ENCODE measurements around the gene STON2. TPM values are rescaled to one million over a fixed set of nuclear protein-coding genes. Genes with fewer than 3 reads are reported as not detected.

Gene STON2
- polyA plus RNA-seq, 2 of the 4 experiments (the other 2 are of a cell fraction), result 0.53 to 1.3 TPM

DNA sequence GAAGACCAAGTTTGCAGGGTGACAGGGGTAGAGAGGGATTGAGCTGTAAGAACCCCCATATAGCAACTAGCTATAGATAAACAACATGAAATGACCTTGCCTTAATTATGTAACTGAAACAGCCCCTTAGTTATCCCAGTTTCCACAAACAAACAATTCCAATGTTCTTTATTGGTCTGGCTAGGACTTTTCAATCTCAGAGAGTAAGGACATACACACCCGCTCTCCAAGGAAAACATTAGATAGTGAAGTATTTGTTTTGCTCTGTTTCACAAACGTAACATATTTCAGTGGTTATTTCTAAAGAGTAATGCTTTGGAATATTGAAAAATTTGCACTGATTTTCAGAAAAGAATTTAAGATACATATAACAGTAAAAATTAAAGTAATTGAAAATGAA lies 127.8 kb downstream of the STON2 start:
- TF ChIP-seq RAD21 (conservative IDR thresholded peaks at IDR 0.05 in 1 of 2, IDR thresholded peaks at IDR 0.05 in 1 of 2) (no peak), KDM1A (IDR thresholded peaks at IDR 0.05; ENCODE audit: low read depth) (no peak), FOSL2 (IDR thresholded peaks at IDR 0.05) (no peak), FOSL2 (CRISPR knock-in tag; IDR thresholded peaks at IDR 0.05) (no peak)

DNA sequence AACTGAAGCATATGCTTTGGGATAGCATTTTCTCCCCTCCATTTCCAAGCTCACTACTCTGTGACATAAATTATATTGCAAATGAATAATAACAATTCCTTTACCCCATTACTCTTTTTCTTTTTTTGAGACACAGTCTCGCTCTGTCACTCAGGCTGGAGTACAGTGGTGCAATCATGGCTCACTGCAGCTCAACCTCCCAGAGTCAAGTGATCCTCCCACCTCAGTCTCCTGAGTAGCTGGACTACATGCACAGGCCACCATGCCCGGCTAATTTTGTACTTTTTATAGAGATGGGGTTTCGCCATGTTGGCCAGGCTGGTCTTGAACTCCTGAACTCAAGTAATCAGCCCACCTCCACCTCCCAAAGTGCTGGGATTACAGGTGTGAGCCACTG lies 130.1 kb downstream of the STON2 start:
- Histone ChIP-seq H3K9me3 (no peaks in the 10 kb centered on the region), H3K4me1 (no peaks in the 10 kb centered on the region), H3K4me3 (no peak overlapping the region), H3K4me2 (no peak overlapping the region), H3K27ac (no peak overlapping the region)
- ATAC-seq (no peak), DNase-seq (ENCODE audit: low read depth in 1 of 2, low spot score in 1 of 2) (no peak), FAIRE-seq (no peak)
- CTCF ChIA-PET, result interaction anchor here (0.6 to 10.4 kb wide), 23 partner anchors 9 to 284 kb away, joined by 3 to 180 read pairs (median 6); no protein-coding TSS in a partner anchor
- TF ChIP-seq GATA3 (IDR thresholded peaks at IDR 0.05; ENCODE audit: borderline replicate concordance), result no peak
- TF ChIP-seq, protein P1, sequence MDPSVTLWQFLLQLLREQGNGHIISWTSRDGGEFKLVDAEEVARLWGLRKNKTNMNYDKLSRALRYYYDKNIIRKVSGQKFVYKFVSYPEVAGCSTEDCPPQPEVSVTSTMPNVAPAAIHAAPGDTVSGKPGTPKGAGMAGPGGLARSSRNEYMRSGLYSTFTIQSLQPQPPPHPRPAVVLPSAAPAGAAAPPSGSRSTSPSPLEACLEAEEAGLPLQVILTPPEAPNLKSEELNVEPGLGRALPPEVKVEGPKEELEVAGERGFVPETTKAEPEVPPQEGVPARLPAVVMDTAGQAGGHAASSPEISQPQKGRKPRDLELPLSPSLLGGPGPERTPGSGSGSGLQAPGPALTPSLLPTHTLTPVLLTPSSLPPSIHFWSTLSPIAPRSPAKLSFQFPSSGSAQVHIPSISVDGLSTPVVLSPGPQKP (IDR thresholded peaks at IDR 0.05; ENCODE audit: low read depth, low read length), result no peak
- TF ChIP-seq ZNF302 (CRISPR knock-in tag; IDR thresholded peaks at IDR 0.05), result no peak
- POLR2A ChIA-PET, result interaction anchor here (1.9 kb wide), 1 partner anchor 195 kb away, joined by 7 read pairs; no protein-coding TSS in a partner anchor
- WGBS (ENCODE audit: missing lambda C conversion rate), result 13% methylated on average over 3 of the region's 3 CpGs

More for the DNA sequence above, 127.8 kb downstream of the STON2 start:
- ChIA-PET CTCF (interaction anchor here (1.6 to 10.4 kb wide), 3 partner anchors 168 to 193 kb away, joined by 4 to 180 read pairs (median 112); no protein-coding TSS in a partner anchor), POLR2A (no interaction called here)
- WGBS (ENCODE audit: missing lambda C conversion rate), result 64% methylated on average over 2 of the region's 2 CpGs
- DNase-seq (ENCODE audit: low read depth in 1 of 2, low spot score in 1 of 2), result no peak
- no peak for ATAC-seq
- no peak overlapping the region for H3K27ac ChIP-seq
- H3K4me3 ChIP-seq, result no peak overlapping the region
- no peak overlapping the region for H3K4me2 ChIP-seq
- H3K9me3 ChIP-seq, result no peaks in the 10 kb centered on the region
- H3K4me1 ChIP-seq, result no peaks in the 10 kb centered on the region
- no peak for FAIRE-seq

GRCh38 chr14:81269100-81269978 lies 130.8 kb downstream of the STON2 start:
- no peaks in the 10 kb centered on the region for H3K9me3 ChIP-seq
- TF ChIP-seq CHD4 (IDR thresholded peaks at IDR 0.05; ENCODE audit: borderline replicate concordance) (no peak), NFE2L2 (conservative IDR thresholded peaks at IDR 0.05; ENCODE audit: low read length) (no peak), CTCF (IDR thresholded peaks at IDR 0.05) (peak; percentile 77), HOXB5 (CRISPR knock-in tag; IDR thresholded peaks at IDR 0.05) (no peak), RAD21 (conservative IDR thresholded peaks at IDR 0.05 in 1 of 2, IDR thresholded peaks at IDR 0.05 in 1 of 2) (peak; percentile 78), HMGXB4 (CRISPR knock-in tag; IDR thresholded peaks at IDR 0.05; ENCODE audit: borderline replicate concordance) (no peak), FOSB (CRISPR knock-in tag; IDR thresholded peaks at IDR 0.05) (no peak), SMC3 (IDR thresholded peaks at IDR 0.05) (peak; percentile 84)
- peak; percentile 68 to 77 for DNase-seq (ENCODE audit: low read depth in 1 of 2, low spot score in 1 of 2)
- H3K4me1 ChIP-seq, result no peaks in the 10 kb centered on the region
- ATAC-seq, result peak; percentile 92 to 93
- no peak overlapping the region for H3K4me2 ChIP-seq
- ChIA-PET CTCF (interaction anchor here (0.6 to 10.4 kb wide), 31 partner anchors 9 to 283 kb away, joined by 3 to 180 read pairs (median 5); no protein-coding TSS in a partner anchor), POLR2A (interaction anchor here (1.9 kb wide), 1 partner anchor 195 kb away, joined by 7 read pairs; no protein-coding TSS in a partner anchor)
- peak; percentile 39 for FAIRE-seq
- H3K4me3 ChIP-seq, result no peak overlapping the region
- H3K27ac ChIP-seq, result no peak overlapping the region
- 40% methylated on average over 7 of the region's 7 CpGs for WGBS (ENCODE audit: missing lambda C conversion rate)

Measured in A549 (cell line).